GM19193 (cell line): ENCODE measurements around the gene PARP16.

Experiments used
- POLR2A ChIP-seq: IDR thresholded peaks from 4 replicates; pipeline ENCODE4 v1.6.1; 2011; ENCODE audit not compliant: insufficient read depth, insufficient read length; ENCODE audit errors: extremely low read depth

Gene PARP16

DNA sequence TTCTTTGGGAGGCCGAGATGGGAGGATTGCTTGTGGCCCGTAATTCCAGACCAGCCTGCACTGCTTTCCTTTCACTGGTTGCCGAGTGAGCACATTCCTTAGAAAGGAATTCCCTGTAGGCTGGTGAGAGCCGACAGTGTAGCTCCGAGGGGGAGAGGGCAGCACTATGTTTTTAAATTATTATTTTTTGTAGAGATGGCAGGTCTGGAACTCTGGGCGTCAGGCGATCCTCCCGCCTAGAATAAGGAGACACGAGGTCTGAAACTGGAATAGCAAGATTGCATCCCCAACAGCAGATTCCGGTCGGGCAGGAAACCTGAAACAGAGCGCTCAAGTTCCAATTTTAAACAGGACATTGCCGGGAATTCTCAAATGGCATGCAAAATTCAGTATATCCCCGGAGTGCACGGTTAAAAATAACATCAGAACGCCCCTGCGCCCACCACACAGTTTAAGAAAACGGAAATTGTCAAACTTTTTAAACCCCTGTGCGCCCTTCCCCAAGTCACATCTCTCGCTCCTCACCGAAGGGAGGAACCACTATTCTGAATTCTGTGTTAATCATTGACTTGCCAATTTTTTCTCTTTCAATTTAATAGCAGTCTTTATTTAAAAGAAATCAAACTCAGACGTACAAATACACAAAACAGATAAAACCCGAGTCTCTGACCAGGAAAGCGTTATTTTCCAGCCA, 17.2 kb upstream of the PARP16 start:
- no peak for TF ChIP-seq POLR2A

DNA sequence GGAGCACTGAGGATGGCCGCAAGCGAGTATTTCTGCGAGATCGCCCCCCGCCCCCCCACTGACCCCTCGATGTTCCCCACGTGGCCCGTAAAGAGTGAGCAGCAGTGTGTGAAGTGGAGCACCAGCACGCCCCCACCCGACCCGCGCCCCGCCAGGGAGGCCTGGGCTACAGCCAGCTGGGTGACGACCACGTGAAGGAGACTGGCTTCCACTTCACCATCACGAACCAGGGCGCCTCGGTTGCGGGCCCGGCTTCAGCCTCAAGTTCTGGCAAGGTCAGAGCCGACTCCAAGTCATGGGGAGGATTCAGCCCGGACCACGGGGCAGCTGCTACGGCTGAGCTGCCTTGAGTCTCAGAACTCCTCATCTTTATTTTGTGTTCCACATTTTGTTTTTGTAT, 15.4 kb upstream of the PARP16 start:
- no peak for TF ChIP-seq POLR2A

DNA sequence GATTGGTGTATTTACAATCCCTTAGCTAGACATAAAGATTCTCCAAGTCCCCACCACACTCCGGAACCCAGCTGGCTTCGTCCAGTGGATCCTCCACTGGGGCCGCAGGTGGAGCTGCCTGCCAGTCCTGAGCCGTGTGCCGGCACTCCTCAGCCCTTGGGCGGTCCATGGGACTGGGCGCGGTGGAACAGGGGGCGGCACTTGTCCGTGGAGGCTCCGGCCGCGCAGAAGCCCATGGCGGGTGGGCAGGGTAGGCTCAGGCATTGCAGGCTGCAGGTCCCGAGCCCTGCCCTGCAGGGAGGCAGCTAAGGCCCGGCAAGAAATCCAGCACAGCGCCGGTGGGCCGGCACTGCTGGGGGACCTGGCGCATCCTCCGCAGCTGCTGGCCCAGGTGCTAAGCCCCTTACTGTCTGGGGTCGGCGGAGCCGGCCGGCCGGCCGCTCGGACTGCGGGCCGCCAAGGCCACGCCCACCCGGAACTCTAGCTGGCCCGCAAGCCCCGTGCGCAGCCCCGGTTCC, 14.3 kb upstream of the PARP16 start:
- no peak for TF ChIP-seq POLR2A

DNA sequence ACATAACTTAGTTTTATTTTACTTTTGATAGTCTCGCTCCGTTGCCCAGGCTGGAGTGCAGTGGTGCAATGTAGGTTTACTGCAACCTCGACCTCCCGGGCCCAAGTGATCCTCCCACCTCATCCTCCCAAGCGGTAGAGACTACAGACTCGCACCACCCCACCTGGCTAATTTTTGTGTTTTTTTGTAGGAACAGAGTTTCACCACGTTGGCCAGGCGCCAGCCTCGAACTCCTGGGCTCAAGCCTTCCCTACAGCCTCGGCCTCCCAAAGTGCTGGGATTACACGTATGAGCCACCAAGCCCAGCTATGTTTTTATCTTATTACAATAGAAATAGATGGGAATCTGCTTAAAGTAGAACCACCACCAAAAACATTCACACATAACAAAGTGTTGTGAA, 12.0 kb upstream of the PARP16 start:
- no peak for TF ChIP-seq POLR2A

DNA sequence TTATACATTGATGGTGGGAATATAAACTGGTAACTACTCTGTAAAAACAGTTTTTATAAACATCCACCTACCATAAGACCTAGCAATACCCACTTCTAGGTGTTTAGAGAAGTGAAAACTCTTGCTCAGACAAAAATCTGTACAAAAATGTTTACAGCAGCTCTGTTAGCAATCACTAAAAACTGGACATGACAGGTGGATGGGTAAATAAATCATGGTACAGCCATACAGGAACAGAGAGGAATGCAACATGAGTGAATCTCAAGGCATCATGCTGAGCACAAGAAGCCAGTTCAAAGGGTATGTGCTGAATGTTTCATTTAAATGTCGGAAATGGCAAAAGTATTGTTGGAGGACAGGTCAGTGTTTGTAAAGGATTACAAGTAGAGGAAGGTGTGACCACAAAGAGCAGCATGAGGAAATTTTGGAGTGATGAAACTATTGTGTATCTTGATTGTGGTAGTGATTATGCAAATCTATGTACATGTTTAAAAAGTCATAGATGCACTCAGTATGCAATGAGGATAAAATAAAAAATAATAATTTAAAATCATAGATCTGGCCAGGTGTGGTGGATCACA, 6.3 kb upstream of the PARP16 start:
- no peak for TF ChIP-seq POLR2A

DNA sequence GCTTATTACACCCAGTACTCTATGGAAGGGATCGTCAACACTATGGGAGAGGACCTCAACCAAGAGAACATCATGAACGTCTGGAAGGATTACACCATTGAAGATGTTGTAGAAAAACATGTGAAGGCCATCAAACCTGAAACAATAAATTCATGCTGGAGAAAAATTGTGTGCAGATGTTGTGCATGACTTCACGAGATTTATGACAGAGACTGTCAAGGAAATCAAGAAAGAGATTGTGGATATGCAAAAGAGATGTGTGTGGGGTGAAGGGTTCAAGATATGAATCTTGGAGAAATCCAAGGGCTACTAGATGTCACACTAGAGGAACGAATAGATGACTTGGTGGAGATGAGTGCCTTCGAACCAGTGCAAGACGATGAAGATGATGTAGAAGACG, 3.5 kb upstream of the PARP16 start:
- no peak for TF ChIP-seq POLR2A

DNA sequence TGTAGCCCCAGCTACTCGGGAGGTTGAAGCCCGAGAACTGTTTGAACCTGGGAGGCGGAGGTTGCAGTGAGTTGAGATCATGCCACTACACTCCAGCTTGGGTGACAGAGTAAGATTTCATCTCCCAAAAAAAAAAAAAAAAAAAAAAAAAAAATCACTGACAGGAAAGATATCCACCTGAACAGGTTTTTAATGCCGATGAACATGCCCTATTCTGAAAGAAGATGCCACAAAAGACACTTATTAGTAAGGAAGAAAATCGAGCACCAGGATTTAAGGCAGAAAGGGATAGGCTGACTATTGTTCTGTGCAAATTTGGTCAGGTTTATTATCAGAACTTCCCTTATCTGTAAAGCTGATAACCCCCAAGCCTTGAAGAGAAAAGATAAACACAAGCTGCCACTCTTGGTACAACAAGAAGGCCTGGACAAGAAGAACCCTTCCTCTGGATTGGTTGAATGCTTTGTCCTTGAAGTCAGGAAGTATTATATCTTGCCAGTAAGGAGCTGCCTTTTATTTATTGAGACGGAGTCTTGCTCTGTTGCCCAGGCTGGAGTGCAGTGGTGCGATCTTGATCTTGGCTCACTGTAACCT, 2.7 kb upstream of the PARP16 start:
- no peak for TF ChIP-seq POLR2A

DNA sequence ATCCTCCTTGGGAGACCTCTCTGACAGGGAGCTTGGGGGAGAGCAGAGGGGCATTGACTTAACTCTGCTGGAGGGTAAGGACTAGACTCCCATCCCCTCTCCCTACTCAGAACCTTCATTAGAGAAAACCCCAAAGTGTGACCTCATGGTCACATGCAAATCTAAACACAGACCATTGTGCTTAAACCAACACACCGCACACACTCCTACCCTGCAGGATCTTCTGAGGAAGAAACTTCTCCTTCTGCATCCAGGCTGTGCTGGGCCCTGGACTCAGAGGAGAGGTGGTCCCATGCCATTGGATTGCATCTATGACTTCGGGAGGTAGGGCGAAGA, 805 bp upstream of the PARP16 start:
- no peak for TF ChIP-seq POLR2A

DNA sequence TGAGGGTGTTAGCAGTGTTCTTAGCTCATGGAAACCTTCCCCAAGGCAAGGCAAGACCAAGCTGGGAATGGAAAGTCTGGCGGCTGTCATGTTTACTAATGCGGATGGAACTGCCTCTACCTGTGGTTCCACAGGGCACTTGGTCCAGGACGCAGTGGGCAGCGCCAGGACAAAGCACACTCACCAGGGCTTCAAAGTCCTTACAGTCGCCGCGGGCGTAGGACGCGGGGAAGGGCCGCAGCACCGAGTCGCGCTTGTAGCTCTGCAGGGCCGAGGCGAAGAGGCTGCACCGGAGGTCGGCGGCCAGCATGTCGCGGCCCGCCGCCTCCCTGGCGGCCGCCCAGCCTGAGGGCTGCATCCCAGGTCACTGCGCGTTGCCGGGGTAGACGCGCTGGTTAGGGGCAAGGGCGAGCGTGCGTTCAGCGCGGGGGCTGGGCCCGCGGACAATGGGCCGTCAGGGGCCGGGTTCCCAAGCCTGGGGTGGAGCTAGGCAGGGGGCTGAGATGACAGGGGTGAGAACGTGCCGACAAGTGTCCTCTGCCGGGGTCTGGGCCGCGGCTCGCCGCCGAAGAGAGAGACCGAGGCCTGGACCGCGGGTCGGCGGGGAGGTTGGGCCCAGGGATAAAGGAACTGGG, 497 bp downstream of the PARP16 start:
- TF ChIP-seq POLR2A = no peak

DNA sequence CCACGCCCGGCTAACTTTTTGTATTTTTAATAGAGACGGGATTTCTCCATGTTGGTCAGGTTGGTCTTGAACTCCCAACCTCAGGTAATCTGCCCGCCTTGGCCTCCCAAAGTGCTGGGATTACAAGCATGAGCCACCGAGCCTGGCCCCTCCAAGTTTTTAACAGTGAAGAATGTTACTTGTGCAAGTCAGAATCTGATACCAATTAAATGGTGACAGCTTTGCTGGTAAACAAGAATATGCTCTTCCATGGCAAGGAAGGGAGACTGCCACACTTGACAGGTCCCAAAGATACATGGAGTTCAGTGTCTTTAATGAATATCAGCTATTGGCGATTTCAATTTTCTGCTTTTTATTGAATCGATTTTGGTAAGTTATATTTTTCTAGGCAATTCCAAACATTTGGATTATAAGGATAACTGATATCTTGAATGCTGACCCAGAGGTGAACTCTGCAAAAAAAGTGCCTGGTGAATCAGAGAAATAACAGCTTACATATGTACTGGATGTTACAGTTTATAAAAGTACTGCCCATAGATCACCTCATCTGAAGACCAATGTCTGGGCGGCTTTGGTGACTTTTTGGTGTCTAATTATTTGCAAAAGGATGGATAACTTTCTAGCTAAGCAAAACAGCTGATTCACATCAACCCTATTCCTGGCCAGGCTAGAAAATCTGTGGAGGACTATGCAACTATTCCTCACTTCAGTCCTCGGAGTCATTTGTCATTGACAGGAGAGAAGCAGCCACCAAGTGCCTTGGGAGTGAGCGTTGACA, 1.2 kb downstream of the PARP16 start:
- TF ChIP-seq POLR2A = no peak

DNA sequence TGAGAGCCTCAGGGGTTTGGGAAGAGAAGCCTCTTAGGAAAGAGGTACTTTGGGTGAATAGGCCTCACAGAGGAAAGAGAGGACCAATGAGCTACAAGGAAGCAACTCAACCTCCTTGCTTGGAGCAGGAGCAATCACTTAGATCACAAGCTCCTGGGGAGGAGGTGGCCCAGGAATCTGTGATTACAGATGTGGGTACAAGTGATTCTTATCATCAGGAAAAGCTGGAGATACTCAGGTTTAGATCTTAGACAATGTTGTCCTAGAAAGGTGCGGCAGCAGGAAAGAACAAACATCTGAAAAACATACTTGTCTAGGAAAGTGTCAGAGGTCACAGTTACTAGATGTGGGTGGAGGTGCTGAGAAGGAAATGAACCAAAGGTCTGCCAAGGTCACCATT, 8.2 kb downstream of the PARP16 start:
- TF ChIP-seq POLR2A = no peak

DNA sequence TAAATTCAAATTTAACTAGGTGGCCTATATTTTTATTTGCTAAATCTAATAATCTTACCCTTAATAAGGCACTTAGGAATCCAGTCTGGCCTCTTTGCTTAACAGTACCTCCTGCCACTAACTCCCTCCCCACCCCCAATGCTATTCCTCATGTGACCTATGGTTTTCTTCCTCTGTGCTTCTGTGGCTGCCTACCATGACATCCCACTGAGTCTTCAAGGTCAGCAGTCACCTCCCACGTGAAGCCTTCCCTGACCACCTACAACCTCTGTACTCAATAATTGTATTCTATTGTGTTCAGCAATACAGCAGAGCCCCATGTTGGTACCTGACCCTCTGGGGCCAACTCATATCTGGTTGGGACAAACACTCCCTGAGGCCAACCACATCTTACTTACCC, 9.7 kb downstream of the PARP16 start:
- no peak for TF ChIP-seq POLR2A

DNA sequence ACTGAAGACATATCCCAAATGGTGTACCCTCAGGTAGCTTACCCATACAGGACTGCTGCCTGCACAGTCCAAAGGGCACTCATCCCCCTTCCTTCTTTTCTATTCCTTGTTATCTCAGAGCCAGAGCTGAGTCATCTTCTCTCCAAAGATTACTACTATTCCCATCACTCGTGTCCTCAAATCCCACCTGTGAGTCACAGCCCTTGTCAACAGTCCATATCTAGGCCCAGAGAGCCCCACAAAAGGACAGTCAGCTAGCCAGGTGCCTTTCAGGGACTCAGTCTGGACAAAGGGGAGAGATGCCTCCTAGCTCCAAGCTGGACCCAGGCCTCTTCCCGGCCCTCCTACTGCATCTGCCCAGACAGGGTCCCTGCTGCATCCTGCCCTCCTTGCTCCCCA, 11.0 kb downstream of the PARP16 start:
- no peak for TF ChIP-seq POLR2A

DNA sequence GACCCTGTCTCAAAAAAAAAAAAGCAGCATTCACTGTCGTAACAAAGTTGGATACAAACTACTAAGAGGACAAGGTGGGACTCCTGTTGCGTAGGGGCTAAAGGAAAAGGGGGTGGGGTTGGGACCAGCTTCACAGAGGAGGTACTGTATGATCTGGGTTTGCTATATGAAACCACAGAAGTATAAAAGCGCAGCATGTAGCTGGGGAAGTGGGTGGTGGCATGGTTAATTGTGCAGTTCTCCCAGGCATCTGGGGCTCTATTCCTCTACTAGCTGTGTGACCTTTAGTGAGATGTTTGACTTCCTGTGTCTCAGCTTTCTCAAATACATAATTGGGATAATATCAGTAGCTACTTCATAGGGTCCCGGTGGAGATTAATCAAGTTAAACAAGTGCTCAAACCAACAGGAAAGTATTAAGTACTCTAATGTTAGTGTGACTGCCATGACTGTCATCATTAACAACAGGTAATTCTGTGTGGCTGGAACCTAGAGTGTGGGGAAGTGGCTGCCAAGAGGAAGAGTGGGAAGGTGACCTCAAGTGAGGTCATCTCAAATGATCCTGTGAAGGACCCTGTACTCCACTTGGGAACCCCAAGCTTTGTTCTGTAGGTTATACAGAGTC, 11.5 kb downstream of the PARP16 start:
- no peak for TF ChIP-seq POLR2A

DNA sequence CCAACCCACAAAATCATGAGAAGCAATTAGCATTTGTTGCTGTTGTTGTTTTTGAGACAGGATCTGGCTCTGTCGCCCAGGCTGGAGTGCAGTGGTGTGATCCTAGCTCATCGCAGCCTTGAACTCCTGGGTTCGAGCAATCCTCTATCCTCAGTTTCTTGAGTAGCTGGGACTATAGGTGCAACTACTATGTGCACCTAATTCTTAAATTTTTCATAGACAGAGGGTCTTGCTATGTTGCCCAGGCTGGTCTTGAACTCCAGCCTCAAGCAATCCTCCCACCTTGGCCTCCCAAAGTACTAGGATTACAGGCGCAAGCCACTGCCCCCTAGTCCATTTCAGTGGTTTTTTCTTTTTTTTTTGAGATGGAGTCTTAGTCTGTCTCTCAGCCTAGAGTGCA, 18.3 kb downstream of the PARP16 start:
- no peak for TF ChIP-seq POLR2A

DNA sequence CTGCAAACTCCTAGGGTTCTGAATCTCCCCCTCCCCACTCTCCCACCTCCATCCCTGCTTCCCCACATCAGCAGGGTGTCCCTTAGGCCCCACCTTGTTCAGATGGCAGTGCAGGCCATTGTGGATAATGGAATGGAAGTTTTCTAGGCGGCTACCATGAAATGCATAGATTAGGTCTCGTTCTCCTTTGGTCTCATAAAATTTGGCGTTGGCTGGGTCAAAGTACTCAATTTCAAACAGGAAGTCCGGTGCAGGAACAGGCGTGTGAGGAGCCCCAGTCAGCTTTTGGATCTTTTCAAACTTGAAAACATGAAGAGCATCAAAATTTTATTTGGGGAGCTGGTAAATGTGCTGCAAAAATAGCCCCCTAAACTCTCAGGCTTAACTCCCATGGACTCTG, 20.2 kb downstream of the PARP16 start:
- TF ChIP-seq POLR2A = no peak
